ENCODE measurements around the gene ZBTB3. TPM values are rescaled to one million over a fixed set of nuclear protein-coding genes. Genes with fewer than 3 reads are reported as not detected.
A peak's percentile ranks its signal among the peaks of the same experiment; 100 is the strongest.
"Not testable (repeated sequence)": the region's sequence is repeated elsewhere in the genome, so short reads cannot be mapped to it uniquely, and the experiment has no call there.

Gene ZBTB3
- total and polyA plus RNA-seq, 2 of the 8 experiments (the other 6 are each of a cell fraction or from before 2014, with no cell fraction given), result 30.2 to 76.9 TPM

DNA sequence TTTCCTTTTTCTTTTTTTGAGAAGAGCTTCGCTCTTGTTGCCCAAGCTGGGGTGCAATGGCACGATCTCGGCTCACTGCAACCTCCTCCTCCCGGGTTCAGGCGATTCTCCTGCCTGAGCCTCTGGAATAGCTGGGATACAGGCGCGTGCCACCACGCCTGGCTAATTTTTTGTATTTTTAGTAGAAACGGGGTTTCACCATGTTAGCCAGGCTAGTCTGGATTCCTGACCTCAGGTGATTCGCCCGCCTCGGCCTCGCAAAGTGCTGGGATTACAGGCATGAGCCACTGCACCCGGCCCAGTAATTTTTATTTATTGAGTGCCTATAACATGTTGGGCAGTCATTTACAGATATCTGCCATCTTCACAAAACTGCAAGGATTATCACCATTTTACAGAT lies 23.9 kb downstream of the ZBTB3 start:
- not testable (repeated sequence) for H2BK15ac ChIP-seq (ENCODE audit: low read length); H3K18ac ChIP-seq (ENCODE audit: extremely low read depth, low read length); H3K27me3 ChIP-seq (replicated peaks in 1 of 4; ENCODE audit: control insufficient read depth in 3 of 4, extremely low read depth in 1 of 4, insufficient read depth in 3 of 4, low read length in 3 of 4); H3K23ac ChIP-seq (ENCODE audit: insufficient read length); H2BK12ac ChIP-seq (ENCODE audit: low read depth, low read length); FAIRE-seq; H3K27ac ChIP-seq (ENCODE audit: low read depth, low read length); H3K79me1 ChIP-seq (ENCODE audit: low read depth, low read length); H2BK20ac ChIP-seq (ENCODE audit: low read length); H4K91ac ChIP-seq (replicated peaks; ENCODE audit: insufficient read length, low read length); H3K14ac ChIP-seq (ENCODE audit: insufficient read length); H4K8ac ChIP-seq (ENCODE audit: extremely low read depth, insufficient read depth, low read length); H4K5ac ChIP-seq (ENCODE audit: insufficient read length, low read depth, low read length); H3K9ac ChIP-seq (replicated peaks in 1 of 4; ENCODE audit: extremely low read depth in 1 of 4, low read depth in 3 of 4, low read length in 3 of 4); H2AK5ac ChIP-seq (ENCODE audit: low read depth, low read length); H3K4ac ChIP-seq (replicated peaks; ENCODE audit: insufficient read length, low read depth, low read length); H2AFZ ChIP-seq (ENCODE audit: low read length); H2BK5ac ChIP-seq (ENCODE audit: low read depth, low read length); H3K9me3 ChIP-seq (ENCODE audit: insufficient read depth in 2 of 2, low read depth in 1 of 2, low read length in 1 of 2); H3K56ac ChIP-seq (replicated peaks; ENCODE audit: insufficient read length, low read depth, low read length); DNase-seq (ENCODE audit: low read depth in 1 of 2, low spot score in 2 of 2); H3K4me1 ChIP-seq (replicated peaks in 1 of 4; ENCODE audit: control insufficient read depth in 3 of 4, insufficient read depth in 4 of 4, low read length in 3 of 4); H2BK120ac ChIP-seq (replicated peaks; ENCODE audit: low read depth, low read length)
- Histone ChIP-seq H3K36me3 (ENCODE audit: control insufficient read depth in 2 of 4, insufficient read depth in 4 of 4, low read length in 3 of 4) (peaks cover 1 to 14% (median 4%) of the 10 kb centered on the region in 4 experiments; a peak in 6 of 8 replicates), H3K79me2 (ENCODE audit: control insufficient read depth in 1 of 2, insufficient read depth in 2 of 2, low read length in 2 of 2) (peaks cover 15 to 50% of the 10 kb centered on the region in 2 experiments), H3K4me2 (ENCODE audit: insufficient read depth in 1 of 2, low read depth in 2 of 2, low read length in 2 of 2) (peak overlapping the region; percentile 34 to 93; a peak in 2 of 4 replicates), H4K20me1 (replicated peaks in 1 of 2; ENCODE audit: control insufficient read depth in 1 of 2, insufficient read depth in 2 of 2, low read length in 2 of 2) (peaks cover 4 to 12% of the 10 kb centered on the region in 2 experiments), H3K23me2 (ENCODE audit: low read depth, low read length) (peaks cover 16% of the 10 kb centered on the region), H3K4me3 (ENCODE audit: extremely low read depth in 1 of 4, insufficient read depth in 2 of 4, low read depth in 3 of 4, low read length in 4 of 4) (peak overlapping the region in 1 of 4 experiments; percentile 87; a peak in 1 of 8 replicates)
- ChIA-PET POLR2A (ENCODE audit: partially characterized antibody) (interaction anchor here (0.8 to 10.9 kb wide), 11 partner anchors 9 to 124 kb away, joined by 3 to 192 read pairs (median 6); partner anchors contain the start of genes BSCL2, GNG3, TAF6L and TMEM179B), CTCF (ENCODE audit: partially characterized antibody) (interaction anchor here (0.5 to 6.1 kb wide), 12 partner anchors 11 to 440 kb away, joined by 3 to 45 read pairs (median 4); partner anchors contain the start of genes LBHD1, TAF6L, TMEM179B and ZBTB3)
- WGBS, 2 experiments (ENCODE audit: extremely low coverage in 1 of 2, insufficient coverage in 1 of 2, insufficient read length in 1 of 2, insufficient replicate concordance in 2 of 2, low coverage in 1 of 2, low lambda C conversion rate in 2 of 2, missing lambda C conversion rate in 1 of 2), result 86% methylated on average over 14 of the region's 14 CpGs; no CpG with 5 or more reads in 1 of the 2 experiments
